ENCODE data around the gene SUGP2.

DNA sequence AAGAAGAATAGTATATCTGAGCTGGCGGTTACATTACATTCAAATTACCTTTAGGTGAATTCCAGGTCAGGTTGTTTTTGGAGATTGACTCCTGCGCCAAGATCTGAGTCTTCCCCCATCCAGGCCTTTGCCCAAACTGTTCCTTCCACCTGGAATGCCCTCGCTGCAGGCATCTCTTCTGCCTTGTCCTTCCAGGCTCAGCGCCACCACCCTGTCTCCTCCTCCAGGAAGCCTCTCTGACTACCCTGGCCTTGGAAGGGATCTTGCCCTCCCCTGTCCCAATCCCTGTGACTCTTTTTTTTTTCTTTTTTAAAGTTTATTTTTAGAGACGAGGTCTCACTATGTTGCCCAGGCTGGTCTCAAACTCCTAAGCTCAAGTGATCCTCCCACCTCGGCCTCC is 90.6 kb downstream of the SUGP2 start:
- no peak for TF ChIP-seq SIN3A (IDR thresholded peaks at IDR 0.05; ENCODE audit: borderline replicate concordance, insufficient read depth, low read depth, low read length)
- TF ChIP-seq, protein P1, sequence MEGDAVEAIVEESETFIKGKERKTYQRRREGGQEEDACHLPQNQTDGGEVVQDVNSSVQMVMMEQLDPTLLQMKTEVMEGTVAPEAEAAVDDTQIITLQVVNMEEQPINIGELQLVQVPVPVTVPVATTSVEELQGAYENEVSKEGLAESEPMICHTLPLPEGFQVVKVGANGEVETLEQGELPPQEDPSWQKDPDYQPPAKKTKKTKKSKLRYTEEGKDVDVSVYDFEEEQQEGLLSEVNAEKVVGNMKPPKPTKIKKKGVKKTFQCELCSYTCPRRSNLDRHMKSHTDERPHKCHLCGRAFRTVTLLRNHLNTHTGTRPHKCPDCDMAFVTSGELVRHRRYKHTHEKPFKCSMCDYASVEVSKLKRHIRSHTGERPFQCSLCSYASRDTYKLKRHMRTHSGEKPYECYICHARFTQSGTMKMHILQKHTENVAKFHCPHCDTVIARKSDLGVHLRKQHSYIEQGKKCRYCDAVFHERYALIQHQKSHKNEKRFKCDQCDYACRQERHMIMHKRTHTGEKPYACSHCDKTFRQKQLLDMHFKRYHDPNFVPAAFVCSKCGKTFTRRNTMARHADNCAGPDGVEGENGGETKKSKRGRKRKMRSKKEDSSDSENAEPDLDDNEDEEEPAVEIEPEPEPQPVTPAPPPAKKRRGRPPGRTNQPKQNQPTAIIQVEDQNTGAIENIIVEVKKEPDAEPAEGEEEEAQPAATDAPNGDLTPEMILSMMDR (IDR thresholded peaks at IDR 0.05), result no peak
- TF ChIP-seq, protein P2, sequence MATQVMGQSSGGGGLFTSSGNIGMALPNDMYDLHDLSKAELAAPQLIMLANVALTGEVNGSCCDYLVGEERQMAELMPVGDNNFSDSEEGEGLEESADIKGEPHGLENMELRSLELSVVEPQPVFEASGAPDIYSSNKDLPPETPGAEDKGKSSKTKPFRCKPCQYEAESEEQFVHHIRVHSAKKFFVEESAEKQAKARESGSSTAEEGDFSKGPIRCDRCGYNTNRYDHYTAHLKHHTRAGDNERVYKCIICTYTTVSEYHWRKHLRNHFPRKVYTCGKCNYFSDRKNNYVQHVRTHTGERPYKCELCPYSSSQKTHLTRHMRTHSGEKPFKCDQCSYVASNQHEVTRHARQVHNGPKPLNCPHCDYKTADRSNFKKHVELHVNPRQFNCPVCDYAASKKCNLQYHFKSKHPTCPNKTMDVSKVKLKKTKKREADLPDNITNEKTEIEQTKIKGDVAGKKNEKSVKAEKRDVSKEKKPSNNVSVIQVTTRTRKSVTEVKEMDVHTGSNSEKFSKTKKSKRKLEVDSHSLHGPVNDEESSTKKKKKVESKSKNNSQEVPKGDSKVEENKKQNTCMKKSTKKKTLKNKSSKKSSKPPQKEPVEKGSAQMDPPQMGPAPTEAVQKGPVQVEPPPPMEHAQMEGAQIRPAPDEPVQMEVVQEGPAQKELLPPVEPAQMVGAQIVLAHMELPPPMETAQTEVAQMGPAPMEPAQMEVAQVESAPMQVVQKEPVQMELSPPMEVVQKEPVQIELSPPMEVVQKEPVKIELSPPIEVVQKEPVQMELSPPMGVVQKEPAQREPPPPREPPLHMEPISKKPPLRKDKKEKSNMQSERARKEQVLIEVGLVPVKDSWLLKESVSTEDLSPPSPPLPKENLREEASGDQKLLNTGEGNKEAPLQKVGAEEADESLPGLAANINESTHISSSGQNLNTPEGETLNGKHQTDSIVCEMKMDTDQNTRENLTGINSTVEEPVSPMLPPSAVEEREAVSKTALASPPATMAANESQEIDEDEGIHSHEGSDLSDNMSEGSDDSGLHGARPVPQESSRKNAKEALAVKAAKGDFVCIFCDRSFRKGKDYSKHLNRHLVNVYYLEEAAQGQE (IDR thresholded peaks at IDR 0.05; ENCODE audit: insufficient read depth in 1 of 2, low read depth in 2 of 2, low read length in 1 of 2), result no peak
- no peak for TF ChIP-seq POLR2AphosphoS5 (IDR thresholded peaks at IDR 0.05; ENCODE audit: low read depth, low read length)
- no peak for TF ChIP-seq TCF7L2 (IDR thresholded peaks at IDR 0.05; ENCODE audit: low read depth, low read length)
